Measurements from ENCODE around the gene BLOC1S4. TPM values are rescaled to one million over a fixed set of nuclear protein-coding genes. Genes with fewer than 3 reads are reported as not detected.

Gene BLOC1S4
- total RNA-seq, 1 donor from 2014 or later: 9.3 TPM

DNA sequence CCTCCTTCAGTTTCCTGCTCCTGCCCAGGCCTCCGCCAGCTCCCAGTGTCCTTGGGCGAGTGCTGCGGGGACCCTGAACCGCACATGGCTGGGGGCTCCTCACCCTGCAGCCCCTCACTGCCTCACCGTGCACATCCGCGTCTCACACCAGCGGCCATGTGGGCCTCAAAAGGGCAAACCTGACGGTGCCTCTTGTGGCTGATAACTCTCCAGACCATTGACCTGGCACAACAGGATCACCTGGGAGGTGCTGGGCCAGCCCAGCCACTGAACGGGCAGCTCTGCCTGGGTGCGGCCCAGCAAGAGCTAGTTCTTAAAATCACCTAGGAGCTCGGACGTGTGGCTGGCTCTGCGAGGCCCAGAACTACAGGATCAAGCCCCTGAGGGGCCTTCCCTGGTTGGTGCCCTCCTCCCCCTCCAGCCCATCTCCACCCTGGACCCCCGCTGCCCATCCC is 26.4 kb upstream of the BLOC1S4 start:
- DNase-seq (ENCODE audit: low read depth in 2 of 2): no peak

DNA sequence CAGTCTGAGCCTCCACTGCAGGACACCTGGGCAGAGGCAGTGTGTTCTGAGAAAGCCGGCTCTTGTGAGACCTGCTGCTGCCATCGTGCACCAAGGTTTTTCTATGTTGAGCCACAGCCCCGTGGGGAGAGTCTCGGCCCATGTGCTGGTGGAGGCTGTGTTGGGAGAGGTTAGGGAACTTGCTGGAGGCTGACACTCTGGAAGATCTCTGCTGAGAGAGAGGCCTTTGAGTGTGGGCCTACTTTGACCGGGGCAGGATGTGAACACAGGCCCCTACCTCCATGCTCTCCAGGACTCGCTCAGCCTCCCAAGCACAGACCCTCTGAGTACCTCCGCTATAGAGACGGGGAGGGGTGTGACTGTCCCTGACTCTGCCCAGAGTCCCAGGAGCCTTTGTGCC is 23.6 kb upstream of the BLOC1S4 start:
- no peak for DNase-seq (ENCODE audit: low read depth in 2 of 2)

DNA sequence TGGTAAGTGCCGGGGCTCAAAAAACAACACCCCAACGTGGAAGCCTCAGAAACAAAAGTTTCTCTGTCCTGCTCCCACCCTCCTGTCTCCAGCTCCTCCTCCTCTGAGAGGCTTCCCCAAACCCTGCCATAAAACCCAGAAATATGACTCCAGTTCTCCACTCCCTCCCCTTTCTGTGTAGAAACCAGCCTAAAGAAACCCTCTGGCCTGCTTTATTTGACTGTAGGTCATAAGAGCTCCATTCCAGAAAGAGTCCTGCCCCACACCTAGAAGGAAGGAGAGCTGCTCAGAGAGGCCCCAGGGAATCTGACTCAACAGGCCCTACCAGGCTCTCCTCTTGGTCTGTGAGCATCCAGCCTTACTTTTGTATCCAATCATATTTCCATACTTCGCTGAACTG is 23.2 kb upstream of the BLOC1S4 start:
- DNase-seq (ENCODE audit: low read depth in 2 of 2): no peak

DNA sequence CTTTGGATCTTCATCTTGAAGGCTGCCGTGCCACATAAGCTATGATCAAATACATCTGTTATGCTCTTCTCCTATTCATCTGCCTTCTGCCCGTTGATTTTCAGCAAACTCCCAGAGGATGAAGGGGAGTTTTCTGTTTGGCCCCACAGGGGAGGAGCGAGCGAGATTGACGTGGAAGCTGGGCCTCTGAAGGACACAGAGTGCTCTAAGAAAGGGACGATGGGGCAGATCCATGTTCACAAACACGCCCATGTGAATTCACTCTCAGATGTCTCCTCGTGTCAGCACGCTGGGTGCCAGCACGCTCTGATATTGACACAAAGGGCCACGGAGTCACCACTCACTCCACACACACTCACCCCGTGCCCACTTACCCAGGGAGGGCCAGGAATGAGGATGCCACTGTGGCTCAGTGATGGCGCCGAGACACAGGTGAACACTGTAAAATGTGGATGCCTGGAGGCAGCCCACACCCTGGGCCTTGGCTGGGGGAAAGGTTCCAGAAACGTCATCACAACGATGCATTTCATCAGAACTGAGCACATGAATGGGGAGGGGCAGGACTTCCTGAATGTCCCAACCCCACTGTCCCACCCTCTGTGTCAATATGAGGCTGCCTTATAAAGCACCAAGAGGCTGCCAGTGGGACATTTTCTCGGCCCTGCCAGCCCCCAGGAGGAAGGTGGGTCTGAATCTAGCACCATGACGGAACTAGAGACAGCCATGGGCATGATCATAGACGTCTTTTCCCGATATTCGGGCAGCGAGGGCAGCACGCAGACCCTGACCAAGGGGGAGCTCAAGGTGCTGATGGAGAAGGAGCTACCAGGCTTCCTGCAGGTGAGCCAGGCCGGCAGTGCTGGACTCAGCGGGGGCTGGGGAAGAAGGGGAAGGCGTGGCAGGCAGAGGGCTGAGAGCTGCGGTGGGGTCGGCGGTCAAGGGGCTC is 22.5 kb upstream of the BLOC1S4 start, which contains the start of gene S100P:
TSS of gene S100P (plus strand) at position 648 of the 946 bp plus-strand sequence. CDS start at position 703, 55 bp downstream.
- DNase-seq (ENCODE audit: low read depth in 2 of 2): peak in 1 of 2 donors; percentile 24

DNA sequence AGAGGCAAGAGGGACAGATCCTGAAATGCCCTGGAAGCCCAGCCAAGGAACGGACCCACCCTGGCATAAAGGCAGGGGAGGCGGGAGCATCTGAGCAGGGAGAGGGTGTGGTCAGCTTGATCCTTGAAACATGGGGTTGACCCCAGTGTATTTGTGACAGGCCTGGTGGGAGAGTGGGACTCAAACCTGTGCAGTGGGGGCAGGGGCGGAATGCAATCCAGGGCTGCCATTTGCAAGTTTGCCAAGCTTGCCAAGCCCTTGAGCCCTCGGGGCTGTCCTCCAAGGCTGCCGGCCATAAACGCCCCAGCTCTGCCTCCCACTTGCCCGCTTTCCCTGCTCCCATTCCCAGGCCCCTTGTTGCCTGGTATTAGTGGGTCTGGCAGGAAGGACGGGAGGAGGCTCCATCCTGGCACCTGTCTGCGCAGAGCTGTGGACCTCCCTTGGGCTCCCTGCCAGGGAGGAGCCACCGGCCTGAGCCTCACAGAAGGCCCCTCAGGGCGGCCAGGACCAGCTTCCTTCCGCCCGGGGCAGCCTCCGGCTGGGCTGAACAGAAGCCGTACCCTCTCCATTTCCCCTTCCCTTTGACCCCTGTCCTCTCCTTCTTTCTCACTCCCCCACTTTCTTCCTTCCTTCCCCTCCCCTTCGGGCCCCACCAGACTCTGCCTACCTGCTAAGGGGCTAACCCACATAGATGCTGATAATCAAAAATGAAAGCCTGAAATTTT is 21.6 kb upstream of the BLOC1S4 start:
- DNase-seq (ENCODE audit: low read depth in 2 of 2): no peak

DNA sequence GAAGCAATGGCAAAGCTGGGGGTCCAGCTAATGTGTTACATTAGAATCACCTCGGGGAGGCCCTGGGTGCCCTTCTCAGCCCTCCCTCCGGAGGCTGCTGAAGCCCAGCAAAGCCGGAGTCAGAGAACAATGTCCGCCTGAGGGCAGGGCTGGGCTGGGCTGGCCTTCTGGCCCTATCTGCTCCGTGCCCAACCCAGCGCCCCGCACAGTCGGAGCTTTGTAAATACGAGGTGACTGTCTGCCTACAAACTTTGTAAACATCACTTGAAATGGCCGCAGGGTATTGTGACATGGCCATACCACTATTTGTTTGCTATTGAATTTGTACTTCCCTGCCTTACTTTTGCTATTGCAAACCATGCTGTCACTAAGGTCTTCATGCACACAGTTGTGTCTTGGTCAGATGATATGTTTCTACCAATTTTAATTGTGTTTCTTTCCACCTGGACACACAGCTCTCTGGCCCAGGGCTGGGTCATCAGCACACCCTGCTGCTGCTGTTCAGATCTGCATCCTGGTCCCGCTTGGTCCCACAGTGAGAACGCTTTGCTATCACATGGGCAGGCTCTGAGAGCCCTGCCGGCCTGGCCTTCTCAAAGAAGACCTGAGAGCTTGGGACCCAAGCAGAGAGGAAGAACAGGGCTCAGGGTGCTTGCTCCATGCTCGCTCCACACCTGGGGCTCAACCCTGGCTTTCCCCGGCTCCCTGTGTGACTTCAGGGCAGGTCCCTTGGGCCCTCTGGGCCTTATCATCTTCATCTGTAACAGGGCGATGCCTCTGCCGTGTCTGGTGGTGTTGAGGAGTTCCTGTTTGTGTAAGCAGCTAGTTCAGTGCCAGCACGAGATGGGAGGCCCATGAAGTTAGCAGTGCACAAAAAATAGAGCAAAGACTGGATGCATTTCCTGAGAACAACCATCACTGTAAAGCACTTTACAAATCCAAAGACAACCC is 20.0 kb upstream of the BLOC1S4 start:
- peak in 1 of 2 donors; percentile 42 for DNase-seq (ENCODE audit: low read depth in 2 of 2)

DNA sequence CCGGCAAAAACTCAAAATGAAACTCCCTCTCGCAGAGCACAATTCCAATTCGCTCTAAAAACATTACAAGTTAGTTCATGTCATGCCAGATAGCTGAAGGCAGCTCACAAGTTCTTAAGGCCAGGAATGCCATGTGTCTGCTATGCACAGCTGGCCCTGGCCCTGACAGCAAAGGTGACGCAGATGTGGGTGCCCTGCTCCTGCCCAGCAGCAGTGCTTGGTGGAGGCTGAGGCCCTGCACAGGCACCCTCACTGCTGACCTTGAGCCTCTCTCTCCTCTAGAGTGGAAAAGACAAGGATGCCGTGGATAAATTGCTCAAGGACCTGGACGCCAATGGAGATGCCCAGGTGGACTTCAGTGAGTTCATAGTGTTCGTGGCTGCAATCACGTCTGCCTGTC is 19.4 kb upstream of the BLOC1S4 start:
- no peak for DNase-seq (ENCODE audit: low read depth in 2 of 2)

DNA sequence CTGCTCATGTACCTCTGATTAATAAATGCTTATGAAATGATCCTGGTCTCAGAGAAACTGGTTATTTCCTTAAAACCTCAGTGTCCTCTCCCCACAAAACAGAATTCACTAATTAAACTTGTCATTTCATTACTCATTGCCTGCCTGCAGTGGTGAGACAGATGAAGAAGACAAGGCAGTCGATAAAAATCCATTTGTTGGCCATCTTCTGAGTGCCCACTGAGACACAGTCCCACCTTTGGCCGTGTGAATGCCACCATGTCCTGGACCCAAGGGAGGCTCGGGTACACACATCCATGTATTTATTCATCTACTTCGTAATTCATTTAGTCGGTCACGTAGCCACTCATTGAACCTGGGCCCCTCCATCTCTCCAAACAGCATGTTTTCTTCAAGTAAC is 18.8 kb upstream of the BLOC1S4 start:
- DNase-seq (ENCODE audit: low read depth in 2 of 2): no peak

DNA sequence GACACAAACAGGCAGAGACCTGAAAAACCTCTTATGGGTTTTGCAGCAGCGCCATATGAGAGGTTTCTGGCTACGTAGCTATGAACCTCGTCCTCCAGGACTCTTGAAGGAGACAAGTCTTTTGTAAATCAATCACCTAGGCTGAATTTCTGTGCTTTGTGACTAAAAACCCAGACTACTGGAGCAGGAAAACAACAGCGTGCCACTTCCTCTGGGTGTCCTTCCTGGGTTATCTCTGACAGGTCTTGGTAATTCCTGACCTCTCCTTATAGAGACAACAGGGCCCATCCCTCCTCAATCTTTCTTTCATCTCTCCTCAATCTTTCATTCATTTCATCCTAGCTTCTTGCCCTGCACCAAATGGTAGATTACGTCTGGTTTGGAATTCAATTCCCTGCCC is 16.6 kb upstream of the BLOC1S4 start:
- DNase-seq (ENCODE audit: low read depth in 2 of 2): no peak

DNA sequence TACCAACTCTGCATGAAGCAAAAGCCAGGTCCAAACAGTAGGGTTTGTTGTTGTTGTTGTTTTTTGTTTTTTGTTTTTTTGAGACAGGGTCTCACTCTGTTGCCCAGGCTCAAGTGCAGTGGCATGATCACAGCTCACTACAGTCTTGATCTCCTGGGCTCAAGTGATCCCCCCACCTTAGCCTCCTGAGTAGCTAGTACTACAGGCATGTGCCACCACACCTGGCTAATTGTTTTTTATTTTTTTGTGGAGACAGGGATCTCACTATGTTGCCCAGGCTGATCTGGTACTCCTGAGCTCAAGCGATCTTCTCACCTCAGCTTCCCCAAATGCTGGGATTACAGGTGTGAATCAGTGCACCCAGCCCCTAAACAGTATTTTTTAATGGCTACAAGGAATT is 16.1 kb upstream of the BLOC1S4 start:
- DNase-seq (ENCODE audit: low read depth in 2 of 2): no peak

DNA sequence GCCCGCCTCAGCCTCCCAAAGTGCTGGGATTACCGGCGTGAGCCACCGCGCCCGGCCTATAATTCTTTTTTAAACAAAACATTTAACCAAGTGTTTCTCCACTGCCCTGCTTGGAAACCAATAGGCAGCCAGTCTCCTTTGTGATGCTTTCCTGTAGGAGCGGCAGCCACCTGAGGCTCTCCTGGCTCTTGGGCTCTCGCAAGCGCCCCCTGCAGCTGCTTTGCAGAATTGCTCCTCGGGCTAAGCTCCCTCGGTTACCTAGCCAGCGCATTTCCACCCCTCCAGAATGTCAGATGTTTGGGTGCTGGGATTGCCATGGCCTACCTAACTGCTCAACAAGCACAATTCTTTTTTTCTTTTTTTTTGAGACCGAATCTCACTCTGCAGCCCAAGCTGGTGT is 14.6 kb upstream of the BLOC1S4 start:
- no peak for DNase-seq (ENCODE audit: low read depth in 2 of 2)

DNA sequence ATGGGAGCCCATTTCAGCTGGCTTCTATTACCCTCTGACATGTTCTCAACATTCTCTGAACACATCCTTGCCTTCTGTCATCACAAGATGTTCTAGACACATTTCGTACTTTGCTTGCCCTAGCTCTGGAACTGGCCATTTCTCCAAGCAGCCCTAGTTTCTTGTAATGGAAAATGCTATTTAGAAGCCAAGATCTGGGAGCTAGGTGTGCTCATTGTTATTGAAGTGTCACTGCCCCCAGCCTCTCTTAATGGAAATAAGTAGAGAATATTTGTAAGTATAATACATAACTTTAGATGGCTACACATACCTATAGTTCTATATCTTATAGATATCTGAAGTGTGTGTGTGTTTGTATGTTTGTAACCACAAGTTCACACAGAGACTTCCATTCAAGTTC is 13.2 kb upstream of the BLOC1S4 start:
- DNase-seq (ENCODE audit: low read depth in 2 of 2): no peak

DNA sequence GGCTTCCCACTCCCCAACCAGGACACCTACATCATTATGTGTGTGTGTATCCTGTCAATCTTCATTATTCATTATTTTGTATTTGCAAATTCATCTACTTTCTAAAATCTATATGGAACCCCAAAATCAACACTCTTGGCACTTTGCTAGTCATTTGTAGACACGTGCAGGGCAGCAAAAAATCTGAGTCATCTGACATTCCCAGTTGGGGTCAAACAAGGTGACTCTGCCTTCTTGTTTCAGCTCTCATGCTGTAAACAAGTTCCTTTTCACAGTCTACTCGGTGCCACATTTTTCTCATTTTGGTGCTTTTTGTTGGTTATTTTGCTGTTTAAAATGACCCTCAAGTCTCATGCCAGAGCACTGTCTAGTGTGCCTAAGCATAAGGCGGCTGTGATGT is 12.2 kb upstream of the BLOC1S4 start:
- peak in 1 of 2 donors; percentile 33 for DNase-seq (ENCODE audit: low read depth in 2 of 2)

DNA sequence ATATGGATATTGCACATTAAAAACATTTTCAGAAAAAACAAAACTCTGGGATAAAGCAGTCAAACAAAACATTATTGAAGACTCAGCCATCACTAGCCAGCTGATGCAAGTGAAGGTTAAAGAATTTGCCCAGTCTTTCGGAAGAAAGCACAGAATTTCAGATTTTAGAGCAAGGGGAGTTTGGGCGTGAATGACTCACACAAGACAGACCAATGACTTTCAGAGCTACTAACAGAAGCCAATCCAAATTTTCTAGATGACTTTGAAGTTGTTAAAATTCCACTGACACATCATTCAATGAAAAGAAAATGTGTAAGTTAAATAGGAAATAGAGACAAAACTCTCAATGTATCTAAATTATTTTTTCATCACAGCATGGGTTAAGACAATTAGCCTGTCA is 10.3 kb upstream of the BLOC1S4 start:
- no peak for DNase-seq (ENCODE audit: low read depth in 2 of 2)

DNA sequence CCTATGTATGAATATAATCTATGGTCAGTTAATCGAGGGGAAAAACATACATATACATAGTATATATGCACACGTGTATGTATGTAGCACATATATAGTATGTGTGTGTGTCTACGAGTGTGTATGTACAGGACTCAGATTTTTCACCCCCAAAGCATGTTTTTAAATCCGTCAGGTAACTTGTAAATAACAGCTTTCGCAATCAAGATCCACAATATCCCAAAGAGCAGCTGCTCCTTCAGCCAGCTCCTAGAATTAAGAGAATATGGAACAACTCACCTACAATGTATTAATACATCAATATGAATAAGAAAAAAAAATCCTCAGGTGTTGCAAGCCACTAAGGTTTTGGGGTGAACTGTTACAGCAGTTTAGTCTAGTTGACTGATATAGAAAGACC is 9.8 kb upstream of the BLOC1S4 start:
- DNase-seq (ENCODE audit: low read depth in 2 of 2): no peak

DNA sequence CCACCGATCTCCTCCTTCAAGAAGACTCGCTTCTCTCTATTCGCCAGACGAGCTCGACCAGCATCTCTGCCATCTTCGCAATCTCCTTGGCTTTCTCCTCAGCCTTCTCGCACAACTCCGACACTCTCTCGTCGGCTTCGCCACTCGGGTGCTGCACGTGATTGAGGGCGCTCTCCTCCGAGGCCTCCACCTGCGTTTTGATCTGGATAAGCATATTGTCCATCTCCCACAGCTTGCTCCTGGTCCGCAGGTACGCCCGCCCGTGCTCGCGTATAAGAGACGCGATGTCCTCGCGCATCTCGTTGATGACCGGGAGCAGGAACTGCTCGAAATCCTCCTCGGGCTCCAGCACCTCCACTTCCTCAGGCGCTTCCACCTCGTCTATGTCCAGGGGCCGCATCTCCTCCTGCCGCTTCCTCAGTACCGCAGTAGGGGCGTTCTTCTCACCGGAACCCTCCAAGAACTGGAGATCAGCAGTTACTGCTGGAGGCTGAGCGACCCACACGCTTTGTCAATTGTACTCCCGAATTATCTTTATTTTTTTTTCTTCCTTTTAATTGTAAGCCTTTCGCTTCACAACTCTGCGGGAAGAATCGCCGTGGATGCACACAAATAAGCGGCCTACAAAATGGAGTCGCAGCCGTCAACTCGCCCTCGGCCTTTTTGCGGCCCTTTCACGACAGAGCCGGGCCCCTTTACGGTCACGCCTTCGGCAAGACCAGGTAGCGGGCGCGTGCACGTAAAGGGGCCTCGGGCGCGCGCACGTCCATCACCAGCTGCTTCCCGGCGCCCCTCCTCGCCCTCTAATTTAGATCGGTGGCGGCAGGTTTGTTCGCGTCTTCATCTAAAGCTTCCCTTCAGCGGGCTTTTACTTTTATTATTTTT is 6.5 kb upstream of the BLOC1S4 start, which contains the start of gene MRFAP1L1:
TSS of gene MRFAP1L1 (minus strand) at position 636 of the 885 bp plus-strand sequence. CDS start at position 400, 236 bp downstream.
- DNase-seq (ENCODE audit: low read depth in 2 of 2): peak; percentile 98

DNA sequence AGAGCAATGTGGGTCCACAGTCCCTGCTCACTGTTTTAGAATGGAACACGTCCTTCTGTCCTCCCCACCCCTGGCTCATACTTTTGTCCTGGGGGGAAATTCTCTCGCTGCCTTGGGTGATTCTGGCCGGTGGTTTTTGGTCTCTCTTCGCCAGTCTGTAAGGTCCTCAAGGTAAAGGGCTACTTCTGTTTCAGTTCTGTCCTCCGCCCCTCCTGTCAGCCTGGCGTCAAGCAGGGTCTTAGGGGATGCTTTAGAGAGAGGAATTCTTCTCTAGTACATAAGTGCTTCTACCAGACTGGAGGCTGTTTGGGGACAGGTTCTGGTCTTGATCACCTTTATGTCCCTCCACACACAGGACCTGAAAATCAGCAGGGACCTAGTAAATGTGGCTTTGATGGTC is 5.7 kb upstream of the BLOC1S4 start:
- no peak for DNase-seq (ENCODE audit: low read depth in 2 of 2)

DNA sequence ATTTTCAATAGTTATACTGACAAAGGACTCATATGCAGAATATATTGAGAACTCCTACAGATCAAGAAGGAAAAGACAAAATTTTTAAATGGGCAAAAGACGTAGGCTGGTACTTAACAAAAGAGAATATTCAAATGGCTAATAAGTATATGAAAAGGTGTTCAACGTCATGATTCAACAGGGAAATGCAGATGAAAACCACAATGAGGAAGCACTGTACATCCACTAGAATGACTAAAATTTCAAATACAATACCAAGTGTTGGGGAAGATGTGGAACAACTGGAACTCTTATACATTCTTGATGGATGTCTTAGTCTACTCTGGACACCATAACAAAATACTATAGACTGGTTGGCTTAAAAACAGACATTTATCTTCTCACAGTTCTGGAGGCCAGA is 5.0 kb upstream of the BLOC1S4 start:
- no peak for DNase-seq (ENCODE audit: low read depth in 2 of 2)

DNA sequence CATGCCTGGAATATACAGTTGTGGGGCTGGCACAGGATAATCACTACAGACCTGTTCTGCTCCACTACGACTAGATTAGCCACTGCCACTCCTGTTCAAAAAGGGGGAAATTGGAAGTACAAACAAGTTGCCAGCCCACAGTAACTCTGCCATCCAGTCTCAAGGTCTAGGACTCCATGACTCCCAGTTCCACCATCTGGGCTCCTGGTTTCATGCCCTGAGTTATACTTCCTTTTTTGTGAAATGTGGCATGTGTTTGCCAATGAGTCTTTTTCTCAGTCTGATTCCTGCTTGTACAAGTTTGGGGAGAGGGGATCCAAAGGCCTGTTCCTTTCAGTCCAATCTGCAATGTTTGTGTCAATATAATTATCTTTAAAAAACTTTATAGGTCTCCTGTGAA is 1.0 kb upstream of the BLOC1S4 start:
- DNase-seq (ENCODE audit: low read depth in 2 of 2): no peak

DNA sequence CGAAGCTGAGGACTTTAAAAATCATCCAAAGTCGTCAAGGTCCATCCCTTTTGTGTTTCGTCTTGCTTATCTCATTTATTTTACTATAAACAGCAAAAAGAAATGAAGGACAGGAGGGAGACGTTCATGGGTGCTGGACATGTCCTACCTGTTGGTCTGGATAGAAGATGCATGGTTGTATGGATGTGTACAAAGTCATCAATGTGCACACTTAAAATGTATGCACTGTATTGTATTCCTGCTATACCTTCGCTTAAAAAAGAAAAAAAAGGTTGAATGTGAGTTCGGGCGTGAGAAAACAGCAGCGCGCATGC is 313 bp upstream of the BLOC1S4 start:
- DNase-seq (ENCODE audit: low read depth in 2 of 2): no peak
